GM10266 (cell line): ENCODE measurements around the gene ZBTB44.

ENCODE experiments used
- DNase-seq: peaks from one replicate; pipeline ENCODE4 v3.0.0; 2012; ENCODE audit errors: extremely low spot score
- TF ChIP-seq, protein P1 (sequence below): IDR thresholded peaks from 2 replicates; pipeline ENCODE4 v1.5.1; 2012; ENCODE audit warnings: mild to moderate bottlenecking, low read depth; ENCODE audit not compliant: control insufficient read depth, insufficient read depth; ENCODE audit errors: missing control alignments

The ZBTB44 gene

GRCh38 chr11:130314750-130315285, at the start of gene ZBTB44:
ZBTB44 (minus strand) TSS chr11:130314917; CDS start chr11:130261873, 53,044 bp downstream.
- TF ChIP-seq, protein P1, sequence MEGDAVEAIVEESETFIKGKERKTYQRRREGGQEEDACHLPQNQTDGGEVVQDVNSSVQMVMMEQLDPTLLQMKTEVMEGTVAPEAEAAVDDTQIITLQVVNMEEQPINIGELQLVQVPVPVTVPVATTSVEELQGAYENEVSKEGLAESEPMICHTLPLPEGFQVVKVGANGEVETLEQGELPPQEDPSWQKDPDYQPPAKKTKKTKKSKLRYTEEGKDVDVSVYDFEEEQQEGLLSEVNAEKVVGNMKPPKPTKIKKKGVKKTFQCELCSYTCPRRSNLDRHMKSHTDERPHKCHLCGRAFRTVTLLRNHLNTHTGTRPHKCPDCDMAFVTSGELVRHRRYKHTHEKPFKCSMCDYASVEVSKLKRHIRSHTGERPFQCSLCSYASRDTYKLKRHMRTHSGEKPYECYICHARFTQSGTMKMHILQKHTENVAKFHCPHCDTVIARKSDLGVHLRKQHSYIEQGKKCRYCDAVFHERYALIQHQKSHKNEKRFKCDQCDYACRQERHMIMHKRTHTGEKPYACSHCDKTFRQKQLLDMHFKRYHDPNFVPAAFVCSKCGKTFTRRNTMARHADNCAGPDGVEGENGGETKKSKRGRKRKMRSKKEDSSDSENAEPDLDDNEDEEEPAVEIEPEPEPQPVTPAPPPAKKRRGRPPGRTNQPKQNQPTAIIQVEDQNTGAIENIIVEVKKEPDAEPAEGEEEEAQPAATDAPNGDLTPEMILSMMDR = no peak
- peak; percentile 96 for DNase-seq

DNA sequence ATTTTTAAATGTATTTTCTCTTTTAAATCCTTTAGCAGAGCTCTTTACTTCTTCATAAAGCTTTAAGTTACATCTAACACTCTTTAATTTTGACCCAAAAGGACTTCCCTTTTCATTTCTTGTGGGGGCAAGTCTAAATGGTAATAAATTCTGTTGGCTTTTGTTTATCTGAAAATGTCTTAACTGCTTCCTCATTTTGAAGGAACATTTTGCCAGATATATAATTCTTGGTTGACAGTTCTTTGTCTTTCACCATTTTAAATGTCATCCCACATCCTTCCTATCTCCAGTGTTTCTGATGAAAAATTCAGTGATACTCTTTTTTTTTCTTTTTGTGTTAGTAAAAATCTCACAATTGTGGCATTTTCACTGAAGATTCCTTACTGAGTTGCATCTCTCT, 44.7 kb upstream of the ZBTB44 start:
- DNase-seq = no peak
- TF ChIP-seq, protein P1 = no peak

DNA sequence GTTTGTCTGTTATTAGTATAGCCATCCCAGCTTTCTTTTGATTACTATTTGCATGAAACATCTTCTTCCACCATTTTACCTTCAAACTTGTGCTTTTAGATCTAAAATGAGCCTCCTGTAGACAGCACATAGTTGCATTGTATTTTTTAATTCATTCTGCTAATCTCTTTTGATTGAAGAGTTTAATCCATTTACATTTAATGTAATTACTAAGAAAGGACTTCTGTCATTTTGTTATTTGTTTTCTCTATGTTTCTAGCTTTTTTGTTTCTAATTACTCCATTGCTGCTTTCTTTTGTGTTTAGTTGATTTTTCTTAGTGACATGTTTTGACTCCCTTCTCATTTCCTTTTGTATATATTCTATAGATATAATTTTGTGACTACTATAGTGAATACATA, 43.7 kb upstream of the ZBTB44 start:
- no peak for DNase-seq
- TF ChIP-seq, protein P1 = no peak

DNA sequence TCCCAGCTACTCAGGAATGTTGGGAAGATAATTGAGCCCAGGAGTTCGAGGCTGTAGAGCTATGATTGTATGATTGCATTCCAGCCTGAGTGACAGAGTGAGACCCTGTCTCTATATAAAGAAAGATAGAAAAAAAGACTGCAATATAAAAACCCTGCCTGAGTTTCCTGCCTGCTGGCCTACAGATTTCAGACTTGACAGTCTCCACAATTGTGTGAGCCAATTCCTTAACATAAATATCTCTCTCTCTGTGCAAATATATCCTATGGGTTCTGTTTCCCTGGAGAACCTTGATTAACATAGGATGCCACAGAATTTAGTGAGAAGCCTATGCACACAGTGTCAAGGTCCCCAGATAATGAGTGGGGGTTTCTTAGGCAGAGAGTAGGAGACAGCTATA, 32.5 kb upstream of the ZBTB44 start:
- no peak for DNase-seq
- TF ChIP-seq, protein P1 = no peak

- TF ChIP-seq, protein P1 = no peak
- DNase-seq = no peak
Measured at GRCh38 chr11:130344841-130345240, 30.1 kb upstream of the ZBTB44 start.

DNA sequence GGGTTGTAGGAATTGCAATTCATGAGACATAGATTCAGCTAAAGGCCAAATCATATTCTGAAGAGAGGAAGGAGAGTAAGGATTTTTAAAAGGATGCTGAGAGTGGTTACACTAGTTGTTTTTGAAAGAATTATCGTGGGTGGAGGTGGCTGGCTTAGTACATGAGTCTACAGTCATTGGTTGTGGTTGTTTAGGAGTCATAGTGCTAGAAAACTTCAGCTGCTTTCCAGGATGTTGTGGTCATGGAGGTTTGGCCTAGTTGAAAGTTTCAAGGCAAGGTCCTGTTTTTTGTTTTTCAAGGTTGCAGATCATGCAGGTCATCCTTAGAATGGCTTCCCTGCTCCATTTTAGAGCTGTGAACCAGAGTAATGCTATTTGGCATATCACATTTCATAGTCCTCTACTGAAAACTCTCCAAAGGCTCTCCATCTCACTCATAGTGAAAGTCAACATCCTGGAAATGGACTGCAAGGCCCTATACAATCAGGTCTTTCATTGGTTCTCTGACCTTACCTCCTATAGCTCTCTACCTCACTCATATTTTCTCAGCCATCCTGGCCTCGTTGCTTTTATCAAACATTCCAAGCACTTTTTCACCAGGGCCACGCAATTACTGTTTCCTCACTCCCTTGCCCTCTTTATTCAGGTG, 26.1 kb upstream of the ZBTB44 start:
- TF ChIP-seq, protein P1 = no peak
- no peak for DNase-seq

DNA sequence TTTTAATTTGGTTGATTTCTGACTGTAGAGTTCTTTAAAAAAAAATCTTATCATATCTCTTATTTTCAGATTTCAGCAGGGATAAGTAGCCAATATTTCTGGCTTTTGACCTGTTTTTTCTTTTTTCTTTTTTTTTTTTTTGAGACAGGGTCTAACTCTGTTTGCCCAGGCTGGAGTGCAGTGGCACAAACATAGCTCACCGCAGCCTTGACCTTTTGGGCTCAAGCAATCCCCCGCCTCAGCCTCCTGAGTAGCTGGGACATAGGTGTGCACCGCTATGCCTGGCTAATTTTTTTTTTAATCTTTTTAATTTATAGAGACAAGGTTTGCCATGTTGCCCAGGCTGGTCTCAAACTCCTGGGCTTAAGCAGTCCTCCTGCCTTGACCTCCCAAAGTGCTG, 23.9 kb upstream of the ZBTB44 start:
- TF ChIP-seq, protein P1 = no peak
- no peak for DNase-seq
